ENCODE data around the gene ZDHHC14. TPM values are rescaled to one million over a fixed set of nuclear protein-coding genes. Genes with fewer than 3 reads are reported as not detected.

The ZDHHC14 gene
- total RNA-seq, 1 experiment from 2014 or later = 1.7 TPM

- no peak overlapping the region for H3K27ac ChIP-seq (ENCODE audit: insufficient read length, low read depth, low read length)
- H3K27ac Mint-ChIP-seq = no peak overlapping the region
- WGBS (ENCODE audit: extremely low coverage, insufficient read length, low lambda C conversion rate) = no CpG with 5 or more reads among the region's 7 CpGs
Observed at GRCh38 chr6:157709555-157709954, 328.6 kb downstream of the ZDHHC14 start.

More at GRCh38 chr6:157709555-157709954, 328.6 kb downstream of the ZDHHC14 start:
- no peak overlapping the region for H3K4me2 ChIP-seq (ENCODE audit: insufficient read depth, insufficient read length, low read length)
- no peak overlapping the region for H2BK20ac ChIP-seq (ENCODE audit: low read depth, low read length, poor library complexity, severe bottlenecking)
- no peak overlapping the region for H2BK15ac ChIP-seq (ENCODE audit: low read depth, low read length)
- H4K8ac ChIP-seq (replicated peaks; ENCODE audit: insufficient read length, low read depth, low read length) = no peak overlapping the region
- Mint-ChIP-seq H3K4me1 (peaks cover 43 to 51% of the 10 kb centered on the region in 2 experiments), H3K4me3 (no peak overlapping the region), H3K9me3 (peaks cover 25 to 35% of the 10 kb centered on the region in 2 experiments), H3K27me3 (ENCODE audit: low read depth) (peaks cover 15% of the 10 kb centered on the region), H3K36me3 (ENCODE audit: insufficient read depth in 1 of 3, low read depth in 3 of 3) (peaks cover 18 to 26% (median 26%) of the 10 kb centered on the region in 3 experiments)
- H3K56ac ChIP-seq (ENCODE audit: insufficient read length, low read depth, low read length) = no peak overlapping the region
- TF ChIP-seq CTCF (conservative IDR thresholded peaks at IDR 0.05) = no peak
- H3K9ac ChIP-seq (ENCODE audit: extremely low read depth, insufficient read length, low read length) = no peak overlapping the region
- no peak overlapping the region for H2BK5ac ChIP-seq (ENCODE audit: insufficient read length, low read length)
- no peaks in the 10 kb centered on the region for H4K20me1 ChIP-seq (ENCODE audit: control insufficient read depth, insufficient read depth, insufficient read length)
- no peak overlapping the region for H3K18ac ChIP-seq (ENCODE audit: insufficient read length, low read depth, low read length)
- H3K14ac ChIP-seq (ENCODE audit: insufficient read depth, low read length) = no peak overlapping the region
- peaks cover 3% of the 10 kb centered on the region; the same call in 1 of the 2 replicates for H3K4me1 ChIP-seq (ENCODE audit: insufficient read depth, low read length)
- H3K23me2 ChIP-seq (ENCODE audit: insufficient read length, low read depth, low read length, poor library complexity, severe bottlenecking) = no peaks in the 10 kb centered on the region
- H3K27me3 ChIP-seq (ENCODE audit: insufficient read depth, low read length) = no peaks in the 10 kb centered on the region
- no peak overlapping the region for H3K23ac ChIP-seq (ENCODE audit: insufficient read length, low read depth, low read length)
- no peak for DNase-seq
- no peak overlapping the region for H2AFZ ChIP-seq (ENCODE audit: low read length)
- H4K91ac ChIP-seq (ENCODE audit: insufficient read length, low read depth, low read length) = no peak overlapping the region
- no peak overlapping the region for H4K5ac ChIP-seq (ENCODE audit: insufficient read length, low read depth, low read length)
- no peaks in the 10 kb centered on the region for H3K79me1 ChIP-seq (ENCODE audit: insufficient read depth, low read depth, low read length, poor library complexity, severe bottlenecking)
- H2BK120ac ChIP-seq (ENCODE audit: low read depth, low read length, poor library complexity, severe bottlenecking) = no peak overlapping the region
- no peaks in the 10 kb centered on the region for H3K79me2 ChIP-seq (ENCODE audit: insufficient read depth, low read length)
- peaks cover 12% of the 10 kb centered on the region for H3K9me3 ChIP-seq (ENCODE audit: control insufficient read depth, low read depth, low read length)
- H3T11ph ChIP-seq (ENCODE audit: low read length) = no peak overlapping the region
- H3K4ac ChIP-seq (ENCODE audit: low read depth, low read length) = no peak overlapping the region
- H2AK5ac ChIP-seq (ENCODE audit: insufficient read length, low read length) = no peak overlapping the region
- no peak overlapping the region for H2BK12ac ChIP-seq (ENCODE audit: insufficient read length, low read depth, low read length)

Data from H9 (cell line).